SK-N-SH (cell line): ENCODE measurements around the gene TMEM74B.

Source experiments
- MXI1 ChIP-seq: IDR thresholded peaks from 2 replicates; pipeline ENCODE4 v1.6.1; 2012; ENCODE audit warnings: mild to moderate bottlenecking, low read depth, low read length, improper control_type of control experiment
- USF2 ChIP-seq: fragments of 150-350 bp; IDR thresholded peaks from 2 replicates; pipeline ENCODE4 v1.6.1; 2017; ENCODE audit warnings: antibody characterized with exemption, low read length, low read depth, borderline replicate concordance

- TF ChIP-seq USF2 (no peak), MXI1 (no peak)
Observed at GRCh38 chr20:1165941-1166340, 18.8 kb downstream of the TMEM74B start.
